Liver (tissue), 9 donors: Measurements from ENCODE around the gene BEST2. TPM values are rescaled to one million over a fixed set of nuclear protein-coding genes. Genes with fewer than 3 reads are reported as not detected.

Experiments
- DNase-seq: peaks from one replicate; pipeline ENCODE4 v3.0.0-alpha.2; 2017; ENCODE audit warnings: low spot score
- H3K27ac ChIP-seq, 2 donors: one replicate each; pipeline ENCODE4 v1.7.0; 2013; ENCODE audit warnings: inconsistent platforms in 2 of 2, low read length in 2 of 2, control low read depth in 1 of 2, low read depth in 1 of 2, mild to moderate bottlenecking in 1 of 2
- H3K27me3 ChIP-seq, 4 donors: one replicate each; pipeline versions ENCODE4 v1.6.1 to v1.7.0; 2013; ENCODE audit warnings: low read length in 3 of 4, inconsistent platforms in 1 of 4, mild to moderate bottlenecking in 1 of 4, moderate library complexity in 1 of 4; ENCODE audit not compliant: control insufficient read depth in 4 of 4, insufficient read depth in 4 of 4
- H3K36me3 ChIP-seq, 4 donors: one replicate each; pipeline versions ENCODE4 v1.6.1 to v1.7.0; 2013; ENCODE audit warnings: low read length in 3 of 4, mild to moderate bottlenecking in 3 of 4, low read depth in 1 of 4, moderate library complexity in 1 of 4; ENCODE audit not compliant: control insufficient read depth in 4 of 4, insufficient read depth in 3 of 4
- H3K4me1 ChIP-seq, 4 donors: one replicate each; pipeline versions ENCODE4 v1.6.1 to v1.7.0; 2013; ENCODE audit warnings: low read length in 3 of 4, mild to moderate bottlenecking in 3 of 4, moderate library complexity in 1 of 4; ENCODE audit not compliant: control insufficient read depth in 4 of 4, insufficient read depth in 4 of 4
- H3K4me3 ChIP-seq, 3 donors: one replicate each; pipeline versions ENCODE4 v1.6.1 to v1.7.0; 2013; ENCODE audit warnings: low read length in 3 of 3, control low read depth in 1 of 3, low read depth in 1 of 3, mild to moderate bottlenecking in 1 of 3
- H3K9ac ChIP-seq, 2 donors: one replicate each; pipeline ENCODE4 v1.7.0; 2013; ENCODE audit warnings: low read length in 2 of 2, mild to moderate bottlenecking in 2 of 2, moderate library complexity in 2 of 2, control low read depth in 1 of 2, low read depth in 1 of 2
- H3K9me3 ChIP-seq, 4 donors: one replicate each; pipeline versions ENCODE4 v1.6.1 to v1.7.0; 2013; ENCODE audit warnings: low read length in 3 of 4; ENCODE audit not compliant: control insufficient read depth in 4 of 4
- ATF3 ChIP-seq: IDR thresholded peaks from 2 replicates; pipeline ENCODE4 v1.6.1; 2016; ENCODE audit warnings: antibody characterized with exemption
- EGR1 ChIP-seq, 2 donors: IDR thresholded peaks; 2 replicates each; pipeline ENCODE4 v1.6.1; 2016 to 2018; ENCODE audit warnings: antibody characterized with exemption in 2 of 2, low read depth in 2 of 2
- FOXA1 ChIP-seq: IDR thresholded peaks from 2 replicates; pipeline ENCODE4 v1.6.1; 2016; ENCODE audit warnings: antibody characterized with exemption
- FOXA2 ChIP-seq: IDR thresholded peaks from 2 replicates; pipeline ENCODE4 v1.6.1; 2016; ENCODE audit warnings: antibody characterized with exemption
- GABPA ChIP-seq, 2 donors: IDR thresholded peaks in 1 of 2; conservative IDR thresholded peaks in 1 of 2; 2 replicates each; pipeline ENCODE4 v1.6.1; 2016; ENCODE audit warnings: antibody characterized with exemption in 2 of 2, mild to moderate bottlenecking in 1 of 2, moderate library complexity in 1 of 2
- HNF4A ChIP-seq, 2 donors: conservative IDR thresholded peaks; 2 replicates each; pipeline ENCODE4 v1.6.1; 2016; ENCODE audit warnings: antibody characterized with exemption in 2 of 2, mild to moderate bottlenecking in 2 of 2
- HNF4G ChIP-seq: IDR thresholded peaks from 2 replicates; pipeline ENCODE4 v1.6.1; 2016; ENCODE audit warnings: antibody characterized with exemption
- JUND ChIP-seq, 2 donors: IDR thresholded peaks; 2 replicates each; pipeline ENCODE4 v1.6.1; 2016; ENCODE audit warnings: antibody characterized with exemption in 2 of 2
- NR2F2 ChIP-seq: IDR thresholded peaks from 2 replicates; pipeline ENCODE4 v1.6.1; 2016; ENCODE audit warnings: antibody characterized with exemption
- RAD21 ChIP-seq, 2 donors: IDR thresholded peaks; 2 replicates each; pipeline ENCODE4 v1.6.1; 2016; ENCODE audit warnings: antibody characterized with exemption in 2 of 2, mild to moderate bottlenecking in 2 of 2
- RXRA ChIP-seq, 2 donors: IDR thresholded peaks; 2 replicates each; pipeline ENCODE4 v1.6.1; 2017 to 2018; ENCODE audit warnings: antibody characterized with exemption in 2 of 2, mild to moderate bottlenecking in 1 of 2
- TAF1 ChIP-seq: conservative IDR thresholded peaks from 2 replicates; pipeline ENCODE4 v1.6.1; 2016; ENCODE audit warnings: antibody characterized with exemption, mild to moderate bottlenecking
- YY1 ChIP-seq: IDR thresholded peaks from 2 replicates; pipeline ENCODE4 v1.6.1; 2016; ENCODE audit warnings: antibody characterized with exemption, mild to moderate bottlenecking
- WGBS: extraction: QIAGEN DNeasy Blood & Tissue Kit; methylation state at CpG from one replicate; pipeline ENCODE4 v1.1.7; 2013; 5-methylcytosine and 5-hydroxymethylcytosine counted together
- polyA plus RNA-seq, 2 donors: library from polyadenylated mRNA; stranded (reverse) in 1 of 2; unstranded in 1 of 2; fragments of 200-250 nt in 1 of 2; fragments of >200 nt in 1 of 2; fragmentation: Nextera tagmentation in 1 of 2; extraction: Ambion mirVana in 1 of 2; gene quantifications; one replicate each; pipeline versions ENCODE4 v1.2.1 to v1.2.3, GENCODE V29; 2013 to 2015
- total RNA-seq, 2 donors: library from RNA; depleted of rRNA; stranded (reverse); fragments of >200 nt; gene quantifications; one replicate each; pipeline ENCODE4 v1.2.3, GENCODE V29; 2014
- TF ChIP-seq, protein P1 (sequence below): IDR thresholded peaks from 2 replicates; pipeline ENCODE4 v1.6.1; 2016; ENCODE audit warnings: antibody characterized with exemption
- TF ChIP-seq, protein P2 (sequence below): IDR thresholded peaks from 2 replicates; pipeline ENCODE4 v1.6.1; 2016; ENCODE audit warnings: antibody characterized with exemption, mild to moderate bottlenecking
- TF ChIP-seq, protein P3 (sequence below): IDR thresholded peaks from 2 replicates; pipeline ENCODE4 v1.6.1; 2016; ENCODE audit warnings: antibody characterized with exemption
- TF ChIP-seq, protein P4 (sequence below): fragments of 150-350 bp; IDR thresholded peaks from 2 replicates; pipeline ENCODE4 v1.5.1; 2017; ENCODE audit warnings: improper control_type of control experiment, low read depth, low read length; ENCODE audit not compliant: missing input control
- donor health status: healthy.
- donor health status: healthy.
- donor health status: healthy.
- donor health status: healthy.
- donor health status: healthy.

BEST2 gene
- total RNA-seq (not detected), polyA plus RNA-seq (not detected)

GRCh38 chr19:12751635-12752034 lies at the start of gene BEST2:
Gene BEST2 (plus strand): TSS chr19:12751791. CDS start chr19:12752593, 802 bp downstream.
- Histone ChIP-seq H3K27me3 (peaks cover 0 to 2% (median 0%) of the 10 kb centered on the region in 4 donors), H3K4me1 (no peaks in the 10 kb centered on the region), H3K27ac (no peak within 1 kb of the TSS), H3K4me3 (no peak within 1 kb of the TSS), H3K36me3 (peaks cover 4 to 10% (median 7%) of the 10 kb centered on the region in 4 donors), H3K9ac (no peak within 1 kb of the TSS), H3K9me3 (no peaks in the 10 kb centered on the region)
- WGBS = 44% methylated on average over 14 of the region's 14 CpGs
- TF ChIP-seq RAD21 (IDR thresholded peaks at IDR 0.05) = no peak
- TF ChIP-seq, protein P1, sequence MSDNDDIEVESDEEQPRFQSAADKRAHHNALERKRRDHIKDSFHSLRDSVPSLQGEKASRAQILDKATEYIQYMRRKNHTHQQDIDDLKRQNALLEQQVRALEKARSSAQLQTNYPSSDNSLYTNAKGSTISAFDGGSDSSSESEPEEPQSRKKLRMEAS = no peak
- TF ChIP-seq TAF1 = no peak
- TF ChIP-seq FOXA2 = no peak
- TF ChIP-seq, protein P2, sequence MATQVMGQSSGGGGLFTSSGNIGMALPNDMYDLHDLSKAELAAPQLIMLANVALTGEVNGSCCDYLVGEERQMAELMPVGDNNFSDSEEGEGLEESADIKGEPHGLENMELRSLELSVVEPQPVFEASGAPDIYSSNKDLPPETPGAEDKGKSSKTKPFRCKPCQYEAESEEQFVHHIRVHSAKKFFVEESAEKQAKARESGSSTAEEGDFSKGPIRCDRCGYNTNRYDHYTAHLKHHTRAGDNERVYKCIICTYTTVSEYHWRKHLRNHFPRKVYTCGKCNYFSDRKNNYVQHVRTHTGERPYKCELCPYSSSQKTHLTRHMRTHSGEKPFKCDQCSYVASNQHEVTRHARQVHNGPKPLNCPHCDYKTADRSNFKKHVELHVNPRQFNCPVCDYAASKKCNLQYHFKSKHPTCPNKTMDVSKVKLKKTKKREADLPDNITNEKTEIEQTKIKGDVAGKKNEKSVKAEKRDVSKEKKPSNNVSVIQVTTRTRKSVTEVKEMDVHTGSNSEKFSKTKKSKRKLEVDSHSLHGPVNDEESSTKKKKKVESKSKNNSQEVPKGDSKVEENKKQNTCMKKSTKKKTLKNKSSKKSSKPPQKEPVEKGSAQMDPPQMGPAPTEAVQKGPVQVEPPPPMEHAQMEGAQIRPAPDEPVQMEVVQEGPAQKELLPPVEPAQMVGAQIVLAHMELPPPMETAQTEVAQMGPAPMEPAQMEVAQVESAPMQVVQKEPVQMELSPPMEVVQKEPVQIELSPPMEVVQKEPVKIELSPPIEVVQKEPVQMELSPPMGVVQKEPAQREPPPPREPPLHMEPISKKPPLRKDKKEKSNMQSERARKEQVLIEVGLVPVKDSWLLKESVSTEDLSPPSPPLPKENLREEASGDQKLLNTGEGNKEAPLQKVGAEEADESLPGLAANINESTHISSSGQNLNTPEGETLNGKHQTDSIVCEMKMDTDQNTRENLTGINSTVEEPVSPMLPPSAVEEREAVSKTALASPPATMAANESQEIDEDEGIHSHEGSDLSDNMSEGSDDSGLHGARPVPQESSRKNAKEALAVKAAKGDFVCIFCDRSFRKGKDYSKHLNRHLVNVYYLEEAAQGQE = no peak
- TF ChIP-seq, protein P3, sequence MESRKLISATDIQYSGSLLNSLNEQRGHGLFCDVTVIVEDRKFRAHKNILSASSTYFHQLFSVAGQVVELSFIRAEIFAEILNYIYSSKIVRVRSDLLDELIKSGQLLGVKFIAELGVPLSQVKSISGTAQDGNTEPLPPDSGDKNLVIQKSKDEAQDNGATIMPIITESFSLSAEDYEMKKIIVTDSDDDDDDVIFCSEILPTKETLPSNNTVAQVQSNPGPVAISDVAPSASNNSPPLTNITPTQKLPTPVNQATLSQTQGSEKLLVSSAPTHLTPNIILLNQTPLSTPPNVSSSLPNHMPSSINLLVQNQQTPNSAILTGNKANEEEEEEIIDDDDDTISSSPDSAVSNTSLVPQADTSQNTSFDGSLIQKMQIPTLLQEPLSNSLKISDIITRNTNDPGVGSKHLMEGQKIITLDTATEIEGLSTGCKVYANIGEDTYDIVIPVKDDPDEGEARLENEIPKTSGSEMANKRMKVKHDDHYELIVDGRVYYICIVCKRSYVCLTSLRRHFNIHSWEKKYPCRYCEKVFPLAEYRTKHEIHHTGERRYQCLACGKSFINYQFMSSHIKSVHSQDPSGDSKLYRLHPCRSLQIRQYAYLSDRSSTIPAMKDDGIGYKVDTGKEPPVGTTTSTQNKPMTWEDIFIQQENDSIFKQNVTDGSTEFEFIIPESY = no peak
- TF ChIP-seq, protein P4, sequence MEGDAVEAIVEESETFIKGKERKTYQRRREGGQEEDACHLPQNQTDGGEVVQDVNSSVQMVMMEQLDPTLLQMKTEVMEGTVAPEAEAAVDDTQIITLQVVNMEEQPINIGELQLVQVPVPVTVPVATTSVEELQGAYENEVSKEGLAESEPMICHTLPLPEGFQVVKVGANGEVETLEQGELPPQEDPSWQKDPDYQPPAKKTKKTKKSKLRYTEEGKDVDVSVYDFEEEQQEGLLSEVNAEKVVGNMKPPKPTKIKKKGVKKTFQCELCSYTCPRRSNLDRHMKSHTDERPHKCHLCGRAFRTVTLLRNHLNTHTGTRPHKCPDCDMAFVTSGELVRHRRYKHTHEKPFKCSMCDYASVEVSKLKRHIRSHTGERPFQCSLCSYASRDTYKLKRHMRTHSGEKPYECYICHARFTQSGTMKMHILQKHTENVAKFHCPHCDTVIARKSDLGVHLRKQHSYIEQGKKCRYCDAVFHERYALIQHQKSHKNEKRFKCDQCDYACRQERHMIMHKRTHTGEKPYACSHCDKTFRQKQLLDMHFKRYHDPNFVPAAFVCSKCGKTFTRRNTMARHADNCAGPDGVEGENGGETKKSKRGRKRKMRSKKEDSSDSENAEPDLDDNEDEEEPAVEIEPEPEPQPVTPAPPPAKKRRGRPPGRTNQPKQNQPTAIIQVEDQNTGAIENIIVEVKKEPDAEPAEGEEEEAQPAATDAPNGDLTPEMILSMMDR = no peak
- TF ChIP-seq RXRA (IDR thresholded peaks at IDR 0.05) = no peak
- no peak for TF ChIP-seq HNF4G
- no peak for TF ChIP-seq YY1
- no peak for TF ChIP-seq HNF4A (conservative IDR thresholded peaks at IDR 0.05)
- no peak for TF ChIP-seq ATF3
- no peak for TF ChIP-seq EGR1 (IDR thresholded peaks at IDR 0.05; ENCODE audit: low read depth in 2 of 2)
- TF ChIP-seq GABPA (IDR thresholded peaks at IDR 0.05 in 1 of 2, conservative IDR thresholded peaks at IDR 0.05 in 1 of 2) = no peak
- no peak for TF ChIP-seq NR2F2
- no peak for TF ChIP-seq FOXA1
- no peak for TF ChIP-seq JUND (IDR thresholded peaks at IDR 0.05)
- no peak for DNase-seq
